HepG2 (cell line): Measurements from ENCODE around the gene EPS8. TPM values are rescaled to one million over a fixed set of nuclear protein-coding genes. Genes with fewer than 3 reads are reported as not detected.
A peak's percentile ranks its signal among the peaks of the same experiment; 100 is the strongest.

ENCODE experiments used
- ARHGAP35 ChIP-seq: sonication (generic); formaldehyde crosslinking; IDR thresholded peaks from 2 replicates; pipeline ENCODE4 v1.9.0; 2022; ENCODE audit warnings: mild to moderate bottlenecking, inconsistent platforms, moderate library complexity, missing genetic modification reagents, borderline replicate concordance
- CBX2 ChIP-seq, 2 experiments: fragments of 200-600 bp in 1 of 2; sonication (generic); formaldehyde crosslinking in 1 of 2; IDR thresholded peaks; 2 replicates each; pipeline versions ENCODE4 v1.7.0 to v1.8.1; 2018 to 2022; ENCODE audit warnings: low read depth in 2 of 2, low read length in 1 of 2, mild to moderate bottlenecking in 1 of 2, missing genetic modification reagents in 1 of 2
- DPF2 ChIP-seq: sonication (generic); formaldehyde crosslinking; IDR thresholded peaks from 2 replicates; pipeline ENCODE4 v1.4.0; 2020; ENCODE audit warnings: mild to moderate bottlenecking, low read depth, missing genetic modification reagents, borderline replicate concordance
- ESRRA ChIP-seq: sonication (generic); formaldehyde crosslinking; IDR thresholded peaks from 2 replicates; pipeline ENCODE4 v1.5.1; 2020; ENCODE audit warnings: mild to moderate bottlenecking, low read depth, missing genetic modification reagents
- FOXA1 ChIP-seq, 2 experiments: fragments of 450-650 bp in 1 of 2; sonication (generic) in 1 of 2; formaldehyde crosslinking in 1 of 2; IDR thresholded peaks; 2 replicates each; pipeline versions ENCODE4 v1.4.0 to v1.6.1; 2016 to 2020; ENCODE audit warnings: missing genetic modification reagents in 1 of 2
- IRF2 ChIP-seq: IDR thresholded peaks from 2 replicates; pipeline ENCODE4 v1.6.1; 2018; ENCODE audit warnings: missing genetic modification reagents, missing compliant biosample characterization
- REXO4 ChIP-seq: sonication (generic); formaldehyde crosslinking; IDR thresholded peaks from 2 replicates; pipeline ENCODE4 v1.8.0; 2022; ENCODE audit warnings: missing genetic modification reagents, mild to moderate bottlenecking, borderline replicate concordance
- RORA ChIP-seq: sonication (generic); formaldehyde crosslinking; IDR thresholded peaks from 2 replicates; pipeline ENCODE4 v1.5.0; 2020; ENCODE audit warnings: mild to moderate bottlenecking, missing genetic modification reagents, moderate library complexity
- SETDB1 ChIP-seq: sonication (generic); formaldehyde crosslinking; IDR thresholded peaks from 2 replicates; pipeline ENCODE4 v1.5.1; 2020; ENCODE audit warnings: missing genetic modification reagents, mild to moderate bottlenecking, borderline replicate concordance
- ZBTB39 ChIP-seq: sonication (generic); formaldehyde crosslinking; IDR thresholded peaks from 2 replicates; pipeline ENCODE4 v1.5.0; 2020; ENCODE audit warnings: missing genetic modification reagents
- ZFX ChIP-seq: sonication (generic); formaldehyde crosslinking; IDR thresholded peaks from 2 replicates; pipeline ENCODE4 v1.4.0; 2020; ENCODE audit warnings: mild to moderate bottlenecking, low read depth, missing genetic modification reagents, moderate library complexity
- ZNF557 ChIP-seq: sonication (generic); formaldehyde crosslinking; IDR thresholded peaks from 2 replicates; pipeline ENCODE4 v1.4.0; 2020; ENCODE audit warnings: missing genetic modification reagents
- ZNF589 ChIP-seq: sonication (generic); formaldehyde crosslinking; conservative IDR thresholded peaks from 2 replicates; pipeline ENCODE4 v1.8.0; 2022; ENCODE audit warnings: mild to moderate bottlenecking, moderate library complexity, missing genetic modification reagents
- ZNF710 ChIP-seq: sonication (generic); formaldehyde crosslinking; IDR thresholded peaks from 2 replicates; pipeline ENCODE4 v1.5.0; 2020; ENCODE audit warnings: mild to moderate bottlenecking, missing genetic modification reagents, borderline replicate concordance
- ZSCAN21 ChIP-seq: sonication (generic); formaldehyde crosslinking; IDR thresholded peaks from 2 replicates; pipeline ENCODE4 v1.8.0; 2022; ENCODE audit warnings: mild to moderate bottlenecking, missing genetic modification reagents, moderate library complexity, borderline replicate concordance
- polyA plus RNA-seq, 8 experiments: library from polyadenylated mRNA; depleted of rRNA in 3 of 8; stranded (reverse) in 7 of 8; unstranded in 1 of 8; fragments of >200 nt; fragmentation: Illumina TruSeq in 4 of 8; extraction: Trizol in 4 of 8; gene quantifications; 2 replicates each; pipeline versions ENCODE4 v1.2.1 to v1.2.3, GENCODE V29; 2011 to 2016; ENCODE audit warnings: low read depth in 4 of 8, missing spikeins in 1 of 8, mixed read lengths in 1 of 8; ENCODE audit not compliant: insufficient read depth in 1 of 8
- total RNA-seq, 5 experiments: library from RNA; depleted of rRNA; stranded (reverse); fragments of >200 nt; fragmentation: Illumina TruSeq; extraction: Trizol; gene quantifications; 2 replicates each; pipeline ENCODE4 v1.2.3, GENCODE V29; 2016; ENCODE audit warnings: low read depth in 1 of 5
- TF ChIP-seq, protein P1 (sequence below): sonication (generic); formaldehyde crosslinking; IDR thresholded peaks from 2 replicates; pipeline ENCODE4 v1.4.0; 2020; ENCODE audit warnings: missing genetic modification reagents

EPS8 gene
- total and polyA plus RNA-seq, 2 of the 13 experiments (the other 11 are each of a cell fraction or from before 2014, with no cell fraction given) = 37.1 to 43.4 TPM

DNA sequence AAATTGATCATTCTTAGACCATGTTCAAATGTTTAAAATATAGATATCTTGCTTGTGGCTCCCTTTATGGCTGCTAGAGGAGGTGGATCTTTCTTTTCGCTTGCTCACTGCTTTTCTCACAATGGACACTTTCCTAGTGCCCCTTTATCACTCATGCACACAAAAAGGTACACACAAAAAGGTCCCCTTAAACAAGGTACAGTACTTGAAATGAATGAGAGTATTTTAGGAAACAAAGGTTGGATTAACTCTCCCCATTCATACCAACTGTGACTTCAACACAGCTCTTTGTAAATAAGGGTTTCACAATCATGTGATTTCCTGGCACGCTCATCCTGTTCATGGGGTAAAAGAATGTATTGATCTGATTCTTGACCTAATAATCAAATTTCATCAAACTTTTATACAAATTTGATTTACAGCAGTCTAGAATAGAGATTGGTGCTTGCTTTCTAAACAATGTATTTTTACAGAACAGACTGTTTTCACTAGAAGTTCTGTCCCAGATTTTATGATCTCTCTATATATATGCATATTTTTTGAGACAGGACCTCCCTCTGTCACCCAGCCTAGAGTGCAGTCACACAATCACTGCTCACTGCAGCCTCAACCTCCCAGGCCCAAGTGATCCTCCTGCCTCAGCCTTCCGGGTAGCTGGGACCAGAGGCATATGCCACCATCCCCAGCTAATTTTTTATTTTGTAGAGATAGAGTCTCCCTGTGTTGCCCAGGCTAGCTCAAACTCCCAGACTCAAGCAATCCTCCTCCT, 34.4 kb upstream of the EPS8 start (continued):
- TF ChIP-seq ESRRA (CRISPR knock-in tag) (no peak), ZFX (no peak), ZBTB39 (peak; percentile 99), FOXA1 (IDR thresholded peaks at IDR 0.05) (peak; percentile 35; the same call in 1 of the 2 replicates), FOXA1 (CRISPR knock-in tag; IDR thresholded peaks at IDR 0.05) (peak; percentile 95), CBX2 (IDR thresholded peaks at IDR 0.05; ENCODE audit: low read depth, low read length) (no peak), CBX2 (CRISPR knock-in tag; IDR thresholded peaks at IDR 0.05; ENCODE audit: low read depth) (no peak), ZNF710 (CRISPR knock-in tag) (peak; percentile 76; the same call in 1 of the 2 replicates), ZNF557 (CRISPR knock-in tag) (0 out of 2 replicates have a peak, but pooled peaks have one; percentile 41), REXO4 (no peak), IRF2 (CRISPR knock-in tag) (peak; percentile 72; the same call in 1 of the 2 replicates), DPF2 (peak; percentile 61; the same call in 1 of the 2 replicates), ARHGAP35 (CRISPR knock-in tag) (no peak), RORA (CRISPR knock-in tag) (0 out of 2 replicates have a peak, but pooled peaks have one; percentile 77), ZSCAN21 (no peak), SETDB1 (CRISPR knock-in tag) (no peak), ZNF589 (0 out of 2 replicates have a peak, but pooled peaks have one; percentile 19)
- TF ChIP-seq, protein P1, sequence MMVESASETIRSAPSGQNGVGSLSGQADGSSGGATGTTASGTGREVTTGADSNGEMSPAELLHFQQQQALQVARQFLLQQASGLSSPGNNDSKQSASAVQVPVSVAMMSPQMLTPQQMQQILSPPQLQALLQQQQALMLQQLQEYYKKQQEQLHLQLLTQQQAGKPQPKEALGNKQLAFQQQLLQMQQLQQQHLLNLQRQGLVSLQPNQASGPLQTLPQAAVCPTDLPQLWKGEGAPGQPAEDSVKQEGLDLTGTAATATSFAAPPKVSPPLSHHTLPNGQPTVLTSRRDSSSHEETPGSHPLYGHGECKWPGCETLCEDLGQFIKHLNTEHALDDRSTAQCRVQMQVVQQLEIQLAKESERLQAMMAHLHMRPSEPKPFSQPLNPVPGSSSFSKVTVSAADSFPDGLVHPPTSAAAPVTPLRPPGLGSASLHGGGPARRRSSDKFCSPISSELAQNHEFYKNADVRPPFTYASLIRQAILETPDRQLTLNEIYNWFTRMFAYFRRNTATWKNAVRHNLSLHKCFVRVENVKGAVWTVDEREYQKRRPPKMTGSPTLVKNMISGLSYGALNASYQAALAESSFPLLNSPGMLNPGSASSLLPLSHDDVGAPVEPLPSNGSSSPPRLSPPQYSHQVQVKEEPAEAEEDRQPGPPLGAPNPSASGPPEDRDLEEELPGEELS (CRISPR knock-in tag) = peak; percentile 92
